SHP77 (cell line): ENCODE measurements around the gene DNAJC21.

ENCODE experiments used
- DNase-seq, 2 experiments: peaks; one replicate each; lab custom pipeline; 2025; lab: John Stamatoyannopoulos, UW

The DNAJC21 gene

GRCh38 chr5:34978681-34979080 is 49.3 kb downstream of the DNAJC21 start:
- no peak for DNase-seq

GRCh38 chr5:34982823-34983222 is 53.5 kb downstream of the DNAJC21 start:
- DNase-seq: no peak

DNA sequence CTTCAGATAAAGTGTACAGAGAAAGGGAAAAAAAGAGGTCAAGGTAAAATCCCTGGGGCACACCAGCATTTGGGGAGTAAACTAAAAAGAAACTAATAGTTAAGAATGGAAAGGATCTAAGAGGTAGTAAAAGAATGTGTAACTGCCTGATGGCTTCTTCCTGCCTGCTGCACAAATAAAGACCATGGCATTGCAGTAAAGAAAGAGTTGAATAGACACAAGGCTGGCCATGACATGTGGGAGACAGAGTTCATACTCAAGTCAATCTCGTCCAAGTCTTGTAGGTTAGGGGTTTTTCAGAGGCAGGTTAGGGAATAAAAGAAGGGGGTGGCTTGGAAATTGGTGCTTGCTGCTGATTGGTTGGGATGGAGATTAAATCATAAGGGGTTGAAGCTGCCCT is 57.6 kb downstream of the DNAJC21 start:
- no peak for DNase-seq

- DNase-seq: no peak
Measured at GRCh38 chr5:34991486-34992238, 62.3 kb downstream of the DNAJC21 start.

GRCh38 chr5:34993951-34994350 is 64.6 kb downstream of the DNAJC21 start:
- no peak for DNase-seq

DNA sequence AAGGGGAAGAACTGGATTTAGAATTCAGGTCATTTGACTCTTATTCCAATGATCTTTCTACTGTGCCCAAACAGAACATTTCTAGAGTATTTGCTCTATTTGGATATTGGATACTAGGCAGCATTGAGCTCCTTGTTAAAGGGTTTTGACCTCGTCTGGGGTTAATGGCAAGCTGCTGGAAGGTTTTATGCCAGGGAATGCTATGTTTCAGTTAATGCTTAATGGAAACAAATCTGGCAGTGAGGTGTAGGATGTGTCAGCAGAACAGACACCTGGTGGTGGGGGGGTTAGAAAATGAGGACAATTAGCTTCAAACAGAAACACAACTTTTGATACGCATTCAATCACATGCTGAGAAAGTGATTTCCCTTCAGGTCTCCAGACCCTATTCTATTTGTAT is 66.9 kb downstream of the DNAJC21 start:
- no peak for DNase-seq

DNA sequence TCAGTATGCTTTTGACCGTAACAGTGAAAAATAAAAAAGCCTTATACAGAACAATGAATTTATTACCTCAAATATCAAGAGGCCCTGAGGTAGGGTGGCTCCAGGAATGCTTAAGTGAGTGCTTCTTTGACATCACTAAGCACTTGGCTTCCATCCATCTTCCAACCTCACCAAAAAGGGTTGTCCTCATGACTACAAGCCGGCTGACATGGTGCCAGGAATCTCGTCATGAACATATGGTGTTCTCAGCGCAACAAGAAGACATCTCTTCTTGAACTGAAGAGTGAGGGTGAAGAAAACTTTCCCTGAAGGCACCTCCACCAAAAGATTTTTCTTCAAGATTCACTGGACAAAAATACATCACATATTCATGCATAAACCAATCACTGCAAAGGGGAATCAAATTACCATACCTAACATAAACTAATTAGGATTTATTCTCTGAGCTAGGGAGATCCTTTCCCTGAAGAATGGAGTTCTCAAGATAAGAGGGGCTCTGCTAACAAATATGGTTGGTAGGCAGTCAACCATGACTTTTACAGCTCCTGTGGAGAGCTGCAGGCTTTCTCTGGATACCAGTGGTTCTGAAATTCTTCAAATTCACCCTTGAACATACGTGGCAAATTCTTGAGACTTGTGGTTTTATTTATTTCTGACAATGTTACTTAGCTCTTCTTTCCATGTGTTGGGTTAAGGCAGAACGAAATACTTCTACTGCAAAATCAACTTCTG is 68.9 kb downstream of the DNAJC21 start:
- DNase-seq: no peak

GRCh38 chr5:35001842-35002241 is 72.5 kb downstream of the DNAJC21 start:
- no peak for DNase-seq

DNA sequence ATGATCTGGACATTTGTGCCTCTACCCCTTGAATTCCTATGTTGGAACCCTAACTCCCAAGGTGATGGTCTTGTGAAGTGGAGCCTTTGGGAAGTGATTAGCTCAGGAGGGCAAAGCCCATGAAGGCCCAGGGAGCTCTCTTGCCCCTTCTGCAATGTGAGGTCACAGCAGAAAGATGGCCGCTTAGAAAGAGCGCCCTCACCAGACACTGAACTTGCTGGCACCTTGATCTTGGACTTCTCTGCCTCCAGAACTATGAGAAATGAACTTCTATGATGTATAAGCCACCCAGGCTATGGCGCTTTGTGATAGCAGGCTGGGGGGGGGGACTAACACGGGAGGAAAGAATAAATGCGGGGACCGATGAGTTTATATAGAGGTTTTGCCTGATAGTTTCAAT is 73.1 kb downstream of the DNAJC21 start:
- DNase-seq: no peak

DNA sequence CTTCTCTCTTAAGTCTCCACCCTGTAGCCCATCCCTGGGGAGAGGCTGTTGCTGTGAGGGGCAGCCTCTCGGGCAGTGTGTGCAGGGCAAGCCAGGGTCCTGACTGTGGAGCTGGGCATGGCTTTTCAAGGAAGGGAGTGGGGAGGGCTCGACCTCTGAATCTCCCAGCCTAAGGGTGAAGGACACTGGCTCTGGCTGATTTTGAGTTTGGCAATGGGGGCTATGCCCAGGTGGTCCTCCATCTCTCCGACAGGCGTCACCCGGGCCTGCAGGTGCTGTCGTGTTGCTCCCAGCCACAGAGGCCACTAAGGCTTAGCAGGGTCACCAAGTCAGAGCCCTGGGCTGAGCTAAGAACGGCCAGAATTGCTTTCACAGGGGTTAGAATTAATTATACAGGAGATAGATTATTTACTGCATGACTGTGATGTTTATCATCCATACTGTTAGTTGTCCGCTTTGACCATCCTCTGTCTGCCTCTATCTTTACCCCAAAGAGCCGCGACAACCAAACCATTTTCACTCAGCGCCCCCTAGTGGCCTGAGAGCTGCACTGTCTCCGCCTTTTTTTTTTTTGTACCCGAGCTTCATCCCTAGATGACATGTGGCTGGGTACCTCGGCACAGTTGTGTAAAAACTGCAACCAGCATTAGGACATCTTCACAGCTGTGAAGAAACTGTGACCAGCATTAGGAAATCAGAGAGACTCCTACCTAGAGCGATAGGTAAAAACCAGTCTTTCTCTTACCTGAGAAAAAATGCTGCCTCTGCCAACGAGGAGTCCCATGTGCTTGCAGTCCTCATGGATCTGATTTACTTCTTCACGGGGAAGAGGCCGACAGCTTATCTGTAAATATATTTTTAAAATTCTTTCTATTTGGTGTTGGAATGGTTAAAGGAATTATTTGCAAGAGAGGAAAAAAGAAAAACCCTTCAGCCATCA is 73.9 kb downstream of the DNAJC21 start:
- peak; percentile 44 to 76 for DNase-seq

- DNase-seq: no peak
Measured at GRCh38 chr5:35004200-35004599, 74.8 kb downstream of the DNAJC21 start.

- DNase-seq: no peak
Measured at GRCh38 chr5:35004771-35005170, 75.4 kb downstream of the DNAJC21 start.
